HG03460 (cell line): ENCODE results near the gene SCUBE1.

Experiments
- ATAC-seq: cut with Tn5 transposase; IDR thresholded peaks from one replicate; pipeline ENCODE4 v1.9.1; 2021; ENCODE audit not compliant: unreplicated experiment

Gene SCUBE1

DNA sequence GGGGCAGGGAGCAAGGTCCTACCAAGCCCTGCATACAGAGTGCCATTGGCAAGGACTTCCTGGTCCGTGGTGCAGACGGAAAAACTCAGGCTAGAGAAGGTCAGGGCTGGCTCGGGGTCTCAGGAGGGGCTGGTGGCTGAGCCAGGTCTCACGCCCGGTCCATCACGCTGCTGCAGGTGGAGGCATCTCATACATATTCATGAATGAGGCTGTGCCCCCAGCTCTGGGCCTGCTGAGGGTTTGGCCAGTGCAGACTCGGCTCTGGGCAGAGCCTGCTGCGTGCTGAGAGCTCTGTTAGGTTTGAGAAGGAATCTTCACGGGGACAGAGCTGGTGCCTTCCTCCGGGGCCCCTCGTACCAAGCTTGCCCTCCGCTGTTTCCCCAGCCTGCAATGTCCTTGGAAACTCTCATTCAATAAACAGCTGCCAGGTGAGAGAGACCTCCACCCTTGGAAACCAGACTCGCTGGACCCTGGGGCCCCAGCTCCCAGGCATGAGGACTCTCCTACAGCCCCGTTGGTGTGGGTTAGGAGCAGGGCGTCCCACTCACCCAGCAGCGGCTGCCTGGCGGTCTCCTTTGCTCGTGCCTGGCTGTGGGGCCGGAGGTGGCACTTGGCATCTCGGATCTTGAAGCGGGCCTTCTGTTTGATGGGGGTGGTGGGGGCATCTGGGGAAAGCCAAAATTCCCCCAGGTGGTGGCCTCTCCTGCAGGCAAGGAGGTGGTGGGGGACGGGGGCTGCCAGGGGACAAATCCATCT, 122.4 kb downstream of the SCUBE1 start:
- ATAC-seq, result no peak

DNA sequence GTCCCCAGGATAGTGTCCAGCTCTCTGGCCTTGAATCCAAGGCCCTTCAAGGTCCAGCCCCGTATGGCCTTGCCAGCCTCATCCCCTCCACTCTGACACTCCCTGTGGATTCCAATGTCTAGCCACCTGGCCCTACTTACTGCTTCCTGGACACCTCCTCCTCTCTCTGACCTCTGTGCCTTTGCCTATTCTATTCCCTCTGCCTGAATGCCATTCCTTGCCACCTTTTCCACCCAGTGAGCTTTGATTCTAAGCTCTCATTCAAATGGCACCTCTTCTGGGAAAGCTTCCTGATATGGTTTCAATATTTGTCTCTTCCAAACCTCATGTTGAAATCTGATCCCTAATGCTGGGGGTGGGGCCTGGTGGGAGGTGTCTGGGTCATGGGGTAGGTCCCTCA, 124.4 kb downstream of the SCUBE1 start:
- ATAC-seq, result no peak

DNA sequence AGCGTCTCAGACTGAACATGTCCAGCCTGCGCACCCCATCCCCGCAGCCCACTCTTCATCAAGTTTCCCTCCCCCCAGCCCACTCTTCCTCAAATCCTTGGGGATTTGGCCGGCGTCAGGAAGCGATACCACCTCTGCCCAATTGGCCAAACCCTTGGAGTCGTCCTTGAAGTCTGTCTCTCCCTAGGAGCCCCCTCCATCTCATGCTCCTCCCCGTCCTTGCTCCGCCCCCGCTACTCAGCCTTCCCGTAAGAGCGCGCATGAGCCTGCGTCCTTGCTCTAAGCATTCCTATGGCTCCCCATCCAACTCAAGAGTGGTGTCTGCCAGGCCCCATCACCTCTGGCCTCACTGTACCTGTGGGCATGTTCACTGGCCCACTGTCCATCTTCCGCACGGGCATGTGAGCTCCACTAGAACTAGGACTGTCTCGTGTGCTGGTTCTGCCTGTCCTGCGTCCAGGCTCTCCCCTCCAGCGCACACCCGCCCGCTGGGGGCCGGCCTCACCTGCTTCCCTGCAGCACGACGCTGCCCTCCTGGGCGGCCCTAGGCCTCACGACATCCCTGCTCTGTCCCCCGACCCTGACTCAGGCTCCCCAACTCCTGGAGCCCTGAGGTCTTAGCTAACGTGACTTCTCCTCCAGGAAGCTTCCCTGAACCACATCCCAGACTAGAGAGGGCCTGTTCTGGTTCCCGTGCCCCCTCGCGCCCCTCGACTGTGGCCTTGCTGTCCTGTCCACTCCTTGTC, 125.7 kb downstream of the SCUBE1 start:
- no peak for ATAC-seq

DNA sequence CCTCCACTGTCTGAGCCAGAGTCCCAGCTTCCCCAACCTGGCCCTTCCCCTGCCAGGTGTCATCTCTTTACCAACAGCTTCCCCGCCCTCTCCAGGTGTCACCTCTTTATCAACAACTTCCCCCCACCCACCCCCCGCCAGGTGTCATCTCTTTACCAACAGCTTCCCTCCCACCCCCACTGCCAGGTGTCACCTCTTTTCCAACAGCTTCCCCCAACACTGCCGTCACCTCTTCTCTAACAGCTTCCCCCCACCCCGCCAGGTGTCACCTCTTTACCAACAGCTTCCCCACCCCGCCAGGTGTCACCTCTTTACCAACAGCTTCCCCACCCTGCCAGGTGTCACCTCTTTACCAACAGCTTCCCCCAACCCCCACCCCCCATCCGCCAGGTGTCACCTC, 126.4 kb downstream of the SCUBE1 start:
- no peak for ATAC-seq

DNA sequence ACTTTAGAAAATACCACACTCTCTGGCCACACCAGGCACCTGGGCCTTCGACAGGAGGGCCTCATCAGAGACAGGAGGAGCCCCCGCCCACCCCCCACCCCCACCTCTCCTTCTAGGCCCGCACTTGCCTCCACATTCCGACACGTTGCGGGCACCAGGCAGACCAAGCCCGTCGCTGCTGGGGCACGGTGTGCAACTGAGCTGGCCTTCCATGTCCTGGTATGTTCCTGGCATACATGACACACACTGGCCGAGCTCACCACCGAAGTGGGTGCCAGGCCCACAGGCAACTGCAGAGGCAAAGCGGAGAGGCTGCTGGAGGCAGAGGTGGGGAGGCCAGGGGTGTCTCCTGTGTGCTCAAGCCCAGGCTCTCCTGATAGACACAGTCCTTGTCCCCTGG, 129.2 kb downstream of the SCUBE1 start:
- ATAC-seq, result no peak

DNA sequence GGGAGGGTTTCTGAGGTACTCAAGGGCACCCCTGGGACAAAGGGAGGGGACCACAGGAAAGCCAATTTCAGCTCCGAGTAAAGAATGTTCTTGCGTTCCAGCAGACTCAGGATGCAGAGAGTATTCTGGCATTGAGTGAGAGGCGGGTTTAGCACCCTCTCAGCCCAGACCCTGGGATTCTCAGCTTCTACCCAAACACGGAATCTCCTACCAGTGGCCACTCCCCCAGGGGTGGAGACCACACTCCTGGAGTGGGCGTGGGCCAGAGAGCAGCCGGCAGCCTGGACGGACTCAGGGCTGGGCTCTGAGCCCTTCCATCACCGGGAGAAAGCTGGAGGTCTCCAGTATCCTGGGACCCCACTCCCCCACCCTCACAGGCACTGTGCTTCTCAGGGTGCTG, 130.1 kb downstream of the SCUBE1 start:
- no peak for ATAC-seq

DNA sequence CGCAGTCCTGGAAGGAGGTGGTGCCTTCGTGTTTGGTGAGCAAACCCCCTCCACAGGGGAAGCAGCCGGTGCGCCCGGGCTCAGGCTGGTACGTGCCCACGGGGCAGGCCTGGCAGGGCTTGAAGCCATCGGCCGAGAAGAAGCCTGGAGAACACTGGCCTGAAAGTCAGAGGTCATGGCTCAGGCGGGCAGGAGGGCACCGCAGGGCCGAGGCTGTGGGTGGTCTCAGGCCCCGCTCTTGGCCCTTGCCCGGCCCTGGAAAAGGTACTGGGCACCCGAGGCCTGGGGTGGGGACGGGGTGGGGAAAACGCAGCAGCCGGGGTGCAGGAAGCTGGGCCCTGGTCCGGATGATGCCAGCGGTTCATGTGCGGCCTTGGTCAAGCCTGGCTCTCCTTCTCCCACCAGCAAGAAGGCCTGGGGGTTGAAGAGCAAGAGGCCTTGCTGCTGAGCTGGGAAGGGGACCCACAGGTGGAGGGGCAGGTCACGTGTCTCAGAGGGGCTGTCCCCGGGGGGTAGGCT, 130.7 kb downstream of the SCUBE1 start:
- no peak for ATAC-seq

DNA sequence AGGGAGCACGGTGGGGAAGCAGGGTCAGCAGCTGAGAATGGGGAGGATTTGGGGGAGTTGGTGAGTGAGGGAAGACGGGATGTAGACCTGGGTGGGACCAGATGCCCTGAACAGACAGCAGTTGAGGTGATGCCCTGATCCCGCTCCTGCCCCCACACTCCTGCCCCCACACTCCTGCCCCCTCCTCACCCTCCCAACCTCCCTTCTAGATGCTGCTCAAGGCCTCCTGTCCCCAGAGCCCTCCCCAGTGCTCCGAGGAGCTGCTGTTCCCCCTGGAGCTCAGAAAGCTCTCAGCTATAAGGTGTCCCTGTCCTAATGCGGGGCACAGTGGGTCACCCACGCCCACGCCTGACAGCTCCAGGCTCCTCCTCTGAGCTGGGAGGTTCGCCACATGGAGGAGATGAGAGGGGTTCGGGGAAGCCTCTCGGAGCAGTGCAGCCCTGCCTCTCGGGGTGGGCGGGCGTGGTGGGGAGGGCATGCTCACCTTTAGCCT, 131.2 kb downstream of the SCUBE1 start:
- ATAC-seq, result no peak

DNA sequence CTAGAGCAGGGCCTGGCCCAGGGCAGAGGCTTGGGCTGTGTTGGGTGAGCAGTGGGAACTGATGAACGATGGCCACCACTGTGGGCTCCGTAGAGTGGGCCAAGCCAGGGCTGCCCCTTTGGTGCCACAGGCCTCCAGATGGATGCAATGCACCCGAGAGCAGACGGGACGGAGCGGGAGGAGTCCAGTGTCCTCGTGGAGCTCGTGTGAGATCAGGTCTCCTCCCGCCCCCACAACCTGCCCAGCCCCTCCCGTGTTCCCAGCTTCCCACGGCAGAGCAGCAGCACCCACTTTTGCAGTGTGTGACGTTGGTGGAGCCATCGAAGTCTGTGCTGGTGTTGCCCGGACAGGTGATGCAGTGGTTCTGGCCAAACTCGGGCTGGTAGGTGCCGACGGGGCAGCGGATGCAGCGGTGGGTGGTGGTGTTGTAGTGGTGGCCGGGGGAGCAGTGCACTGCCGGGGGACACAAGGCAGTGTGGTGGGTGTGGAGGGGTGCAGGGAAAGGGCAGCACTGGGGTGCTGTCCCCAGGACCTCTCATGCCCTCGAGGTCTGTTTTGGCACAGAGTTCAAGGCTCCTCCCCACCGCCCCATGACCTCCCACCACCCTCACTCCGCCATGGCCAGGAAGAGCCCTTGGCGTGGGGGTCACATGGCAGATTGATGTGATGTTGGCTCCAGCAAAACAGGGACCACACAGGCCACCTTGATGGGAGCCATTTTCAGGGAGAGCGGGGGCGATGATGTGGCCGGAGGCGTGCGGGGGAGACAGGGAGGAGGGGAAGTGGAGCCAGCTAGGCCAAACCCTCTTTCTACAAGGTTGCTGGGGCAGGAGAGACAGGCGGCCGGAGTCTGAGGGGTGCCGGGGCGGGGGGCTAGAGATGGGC, 132.3 kb downstream of the SCUBE1 start:
- ATAC-seq, result no peak

DNA sequence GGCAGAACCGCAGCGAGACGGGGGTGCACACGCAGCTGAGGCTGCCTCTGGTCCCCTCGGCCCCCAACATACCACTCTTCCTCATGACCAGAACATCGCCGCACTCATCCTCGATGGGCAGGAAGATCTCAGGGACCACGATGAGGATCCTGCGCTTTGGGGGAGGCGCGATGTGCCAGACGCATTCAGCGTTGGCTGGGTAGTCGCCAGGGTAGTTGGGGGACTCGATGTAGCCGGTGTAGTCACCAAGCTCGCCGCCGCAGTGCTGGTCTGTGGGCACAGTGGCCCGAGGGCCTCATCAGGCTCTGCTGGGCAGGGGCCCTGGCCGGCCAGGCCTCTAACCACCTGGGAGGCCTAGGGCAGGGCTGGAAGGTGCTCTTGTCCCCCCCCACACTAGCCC, 133.2 kb downstream of the SCUBE1 start:
- ATAC-seq, result no peak

DNA sequence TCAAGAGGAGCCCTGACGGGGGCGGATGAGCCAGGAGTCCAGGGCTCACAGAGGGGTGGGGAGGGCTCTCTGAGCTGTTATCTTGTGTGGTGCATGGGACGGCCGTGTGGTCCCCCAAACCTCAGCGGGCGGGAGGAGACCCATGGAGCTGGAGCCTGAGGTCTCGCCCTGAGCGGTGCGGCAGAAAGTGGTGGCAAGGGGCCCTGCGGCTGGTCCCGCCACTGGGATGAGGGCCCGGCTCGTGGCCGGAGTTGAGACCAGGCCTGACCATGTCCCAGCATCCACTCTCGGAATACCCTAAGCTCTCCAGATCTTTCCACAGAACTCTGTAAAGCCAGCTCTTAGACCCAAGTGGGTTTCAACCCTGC, 133.7 kb downstream of the SCUBE1 start:
- ATAC-seq, result no peak

DNA sequence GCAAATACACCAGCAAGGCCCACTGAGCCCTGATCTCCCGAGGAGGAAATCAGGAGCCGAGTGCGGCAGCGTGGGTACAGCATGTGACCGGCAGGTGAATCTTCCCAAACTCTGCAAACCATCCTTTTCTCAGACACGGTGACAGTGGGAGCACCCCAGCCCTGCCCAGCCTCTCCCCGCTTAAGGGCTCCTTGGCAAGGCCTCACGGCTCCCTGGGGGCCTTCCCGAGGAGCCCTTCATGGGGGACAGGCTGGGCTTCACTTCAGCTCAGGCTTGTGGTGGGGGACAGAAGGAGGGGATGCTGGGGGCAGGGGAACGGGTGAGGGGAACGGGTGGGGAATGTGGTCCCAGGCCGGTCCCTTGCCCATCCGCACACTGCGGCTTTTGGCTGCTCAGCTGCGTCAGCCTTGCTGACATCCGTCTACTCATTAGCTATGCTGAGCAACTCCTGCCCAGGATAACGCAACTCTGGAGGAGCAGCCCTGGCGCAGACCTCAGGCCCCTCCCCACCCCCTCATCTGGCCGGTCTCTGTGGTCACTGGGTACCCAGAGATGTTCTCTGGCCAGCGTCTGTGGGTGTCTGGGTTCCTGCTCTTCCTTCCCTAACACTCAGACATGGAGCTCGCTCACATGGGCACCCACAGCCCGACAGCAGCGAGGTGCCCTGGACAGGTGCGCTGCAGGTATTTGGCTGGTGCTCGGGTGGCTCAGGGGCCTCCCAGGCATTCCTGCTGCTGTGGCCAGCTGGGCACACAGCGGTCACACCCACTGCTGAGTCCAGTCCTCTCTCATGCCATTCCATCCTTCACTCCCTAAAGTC, 134.3 kb downstream of the SCUBE1 start:
- no peak for ATAC-seq

DNA sequence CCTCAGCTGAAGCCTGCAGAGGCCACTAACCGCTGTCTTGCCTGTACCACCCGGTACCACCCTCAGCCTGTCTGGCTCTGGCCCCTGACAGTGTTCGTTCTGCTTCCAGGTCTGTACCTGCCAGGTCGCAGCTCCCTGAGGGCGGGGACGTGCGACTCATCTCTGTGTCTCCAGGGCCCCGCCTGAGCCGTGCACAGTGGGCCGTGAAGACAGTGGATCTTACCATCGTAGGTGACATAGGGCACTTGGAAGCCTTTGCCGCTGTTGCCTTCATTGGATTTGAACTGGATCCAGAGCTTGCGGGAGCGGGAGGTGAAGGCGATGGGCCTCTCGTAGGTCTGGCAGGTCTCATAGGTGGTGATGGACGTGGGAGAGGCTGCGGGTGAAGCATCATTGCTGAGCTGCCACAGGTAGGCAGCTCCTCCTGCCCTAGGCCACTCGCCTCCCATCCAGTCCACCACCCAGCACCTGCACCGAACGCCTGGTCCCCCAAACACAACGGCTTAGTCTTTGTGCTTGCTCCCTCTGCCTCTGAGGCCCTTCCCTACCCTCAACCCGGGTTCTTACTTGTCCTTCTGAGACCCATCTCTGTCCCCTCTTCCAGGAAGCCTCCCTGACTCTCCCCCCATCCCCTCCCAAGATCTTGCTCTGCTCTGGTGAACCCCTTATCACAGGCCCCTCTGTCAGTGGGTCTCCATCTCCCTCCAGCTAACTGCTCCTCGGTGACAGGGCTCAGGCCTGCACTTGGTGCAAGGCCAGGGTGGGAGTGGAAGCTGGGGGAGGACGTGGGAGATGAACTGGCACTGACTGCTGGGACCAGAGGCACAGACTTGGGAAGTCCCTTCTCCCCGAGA, 135.1 kb downstream of the SCUBE1 start:
- no peak for ATAC-seq

DNA sequence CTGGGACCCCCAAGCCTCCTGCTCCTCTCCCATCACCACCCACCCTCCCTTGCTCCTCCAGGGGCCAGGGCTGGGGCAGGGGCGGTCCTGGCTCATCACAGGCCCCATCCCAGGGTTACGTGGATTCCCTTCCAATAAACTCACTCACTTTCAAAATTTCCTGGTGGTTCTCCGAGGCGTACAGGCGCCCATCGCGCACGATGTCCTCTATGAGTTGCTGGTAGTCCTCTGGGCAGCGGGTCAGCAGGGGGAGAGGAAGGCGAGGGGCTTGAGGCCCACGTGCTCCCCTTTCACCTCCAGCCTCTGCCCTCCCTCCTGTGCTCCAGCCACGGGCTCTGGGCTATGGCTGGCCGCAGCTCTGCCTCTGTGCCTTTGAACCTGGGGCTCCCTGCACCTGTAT, 135.8 kb downstream of the SCUBE1 start:
- ATAC-seq, result no peak

DNA sequence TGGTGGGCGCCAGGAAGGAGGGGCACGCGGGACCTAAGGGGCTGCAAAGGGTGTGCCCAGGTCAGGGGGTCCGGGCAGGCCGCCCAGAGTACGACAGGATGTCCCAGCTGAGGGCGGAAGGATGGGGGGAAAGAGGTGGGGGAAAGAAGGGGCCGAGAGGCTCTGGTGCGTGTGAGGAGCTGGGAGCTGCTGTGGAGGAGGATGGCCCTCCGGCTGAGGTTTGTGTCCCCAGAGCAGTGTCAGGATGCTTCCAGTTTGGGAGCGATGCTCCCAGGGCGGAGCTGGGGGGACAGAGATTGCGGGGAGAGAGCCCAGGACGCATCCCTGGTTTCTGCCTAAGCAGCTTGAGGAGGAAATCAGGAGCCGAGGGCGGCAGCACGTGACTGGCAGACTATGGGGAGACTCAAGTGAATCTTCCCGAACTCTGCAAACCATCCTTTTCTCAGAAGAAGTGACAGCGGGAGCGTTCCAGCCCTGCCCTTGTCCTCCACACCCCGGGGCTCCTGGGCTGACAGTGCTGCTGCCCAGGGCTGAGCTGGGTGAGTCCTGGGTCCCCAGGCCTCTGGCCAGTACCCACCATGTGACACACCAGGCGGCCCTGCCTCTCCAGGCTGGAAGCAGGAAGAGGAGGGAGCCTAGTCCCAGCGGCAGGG, 136.5 kb downstream of the SCUBE1 start:
- no peak for ATAC-seq

DNA sequence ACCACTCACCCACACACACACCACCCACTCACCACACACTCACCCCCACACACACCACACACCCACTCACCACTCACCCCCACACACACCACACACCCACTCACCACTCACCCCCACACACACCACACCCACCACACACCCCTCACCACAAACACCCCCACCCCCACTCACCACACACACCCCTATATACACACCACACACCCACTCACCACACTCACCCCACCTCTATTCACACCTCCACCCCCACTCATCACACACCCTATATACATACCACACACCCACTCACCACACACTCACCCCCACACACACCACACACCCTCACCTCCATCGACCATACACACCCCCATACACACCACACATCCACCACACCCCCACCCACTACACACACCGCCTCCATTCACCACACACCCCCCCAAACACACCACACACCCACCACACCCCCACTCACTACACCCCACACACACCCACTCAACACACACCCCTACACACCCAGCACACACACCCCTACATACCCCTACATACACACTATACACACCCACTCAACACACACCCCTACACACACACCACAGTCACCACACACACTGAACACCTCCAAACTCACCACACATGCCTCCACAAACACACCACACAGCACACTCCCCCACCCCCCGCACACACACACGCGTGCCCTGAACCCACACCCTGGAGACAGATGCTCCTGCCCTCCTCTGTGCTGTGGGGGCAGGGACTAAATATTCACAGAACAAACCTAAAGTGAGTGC, 137.2 kb downstream of the SCUBE1 start:
- no peak for ATAC-seq

DNA sequence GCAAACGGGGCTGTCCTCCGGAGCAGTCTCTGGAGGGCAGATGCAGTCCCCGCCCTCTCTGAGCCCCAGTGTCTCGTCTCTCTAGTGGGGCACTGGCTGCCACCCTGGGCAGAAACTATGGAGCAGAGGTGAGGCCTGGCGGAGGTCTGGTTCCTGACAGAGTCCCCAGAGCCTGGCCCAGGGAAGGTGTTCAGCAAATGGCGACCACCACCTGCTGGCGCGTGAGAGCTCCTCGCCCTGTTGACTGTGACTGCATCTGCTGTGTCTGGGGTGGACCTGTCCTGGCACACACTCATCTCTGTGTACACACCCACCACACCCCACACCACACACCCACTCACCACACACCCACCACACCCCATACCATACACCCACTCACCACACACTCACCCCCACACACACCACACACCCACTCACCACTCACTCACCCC, 137.9 kb downstream of the SCUBE1 start:
- no peak for ATAC-seq

DNA sequence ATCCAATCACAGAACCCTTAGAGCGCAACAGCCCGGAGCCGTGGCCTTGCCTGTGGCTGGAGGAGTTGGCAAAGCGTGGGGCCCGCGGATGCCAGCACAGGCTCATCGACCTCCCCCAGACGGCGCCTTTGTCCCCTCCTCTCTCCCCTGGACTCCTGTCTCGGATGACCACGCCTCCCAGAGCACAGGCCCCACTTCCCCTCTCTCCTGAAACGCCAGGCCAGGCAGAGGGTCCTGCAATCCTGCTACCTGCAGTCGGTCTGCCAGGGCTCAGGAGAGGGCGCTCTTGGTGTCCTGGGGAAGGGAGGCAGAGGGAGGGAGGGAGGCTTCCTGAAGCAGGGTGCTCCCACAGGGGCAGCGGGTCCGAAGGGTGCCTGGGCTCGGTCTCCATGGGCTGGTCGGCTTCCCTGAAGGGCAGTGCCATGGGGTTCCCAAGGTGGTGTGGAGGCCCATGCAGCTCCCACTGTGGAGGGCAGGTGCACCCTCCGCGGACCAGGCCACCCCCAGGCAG, 139.6 kb downstream of the SCUBE1 start:
- no peak for ATAC-seq
